TTC549 (cell line): ENCODE results near the gene C5AR1.
"Not testable (repeated sequence)": the region's sequence is repeated elsewhere in the genome, so short reads cannot be mapped to it uniquely, and the experiment has no call there.

Experiments
- FAIRE-seq: peaks from 2 replicates; lab custom pipeline; 2012; peaks lifted over from hg19 to GRCh38; lab: Jason Lieb, UNC

The C5AR1 gene

DNA sequence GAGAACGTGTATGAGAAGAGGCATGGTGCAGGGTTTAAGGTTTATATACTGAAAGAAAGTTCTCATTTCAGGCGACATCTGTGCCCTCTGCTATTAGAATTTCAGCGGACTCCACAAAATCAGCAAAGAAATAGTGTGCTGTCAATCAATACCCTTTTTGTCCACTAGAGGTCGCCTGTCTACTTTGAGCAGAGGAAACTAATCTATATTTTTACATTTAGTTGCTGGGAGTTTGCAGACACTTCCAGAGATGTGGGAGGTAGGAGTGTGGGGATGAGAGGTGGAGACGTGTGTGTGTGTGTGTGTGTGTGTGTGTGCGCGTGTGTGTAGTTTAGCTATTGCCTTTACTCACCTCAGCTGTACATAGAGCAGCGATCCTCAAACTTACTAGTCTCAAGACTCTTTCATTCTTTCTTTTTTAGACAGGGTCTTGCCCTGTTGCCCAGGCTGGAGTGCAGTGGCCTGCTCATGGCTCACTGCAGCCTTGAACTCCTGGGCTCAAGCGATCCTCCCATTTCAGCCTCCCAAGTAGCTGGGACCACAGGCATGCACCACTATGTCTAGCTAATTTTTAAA lies 25.2 kb upstream of the C5AR1 start:
- FAIRE-seq: peak; percentile 55

DNA sequence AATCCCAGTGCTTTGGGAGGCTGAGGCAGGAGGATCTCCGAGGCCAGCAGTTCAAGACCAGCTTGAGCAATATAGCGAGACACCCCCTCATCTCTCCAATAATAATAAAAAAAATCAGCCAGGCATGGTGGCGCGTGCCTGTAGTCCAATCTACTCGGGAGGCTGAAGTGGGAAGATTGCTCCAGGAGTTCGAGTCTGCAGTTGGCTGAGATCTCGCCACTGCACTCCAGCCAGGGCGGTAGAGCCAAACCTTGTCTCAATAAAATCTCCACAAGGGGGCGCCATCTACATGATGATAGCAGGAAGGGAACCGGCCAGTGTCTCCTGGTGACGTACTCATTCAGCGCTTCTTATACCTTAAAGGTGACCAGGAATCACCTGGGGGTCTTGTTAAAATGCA lies 13.6 kb upstream of the C5AR1 start:
- FAIRE-seq: no peak

DNA sequence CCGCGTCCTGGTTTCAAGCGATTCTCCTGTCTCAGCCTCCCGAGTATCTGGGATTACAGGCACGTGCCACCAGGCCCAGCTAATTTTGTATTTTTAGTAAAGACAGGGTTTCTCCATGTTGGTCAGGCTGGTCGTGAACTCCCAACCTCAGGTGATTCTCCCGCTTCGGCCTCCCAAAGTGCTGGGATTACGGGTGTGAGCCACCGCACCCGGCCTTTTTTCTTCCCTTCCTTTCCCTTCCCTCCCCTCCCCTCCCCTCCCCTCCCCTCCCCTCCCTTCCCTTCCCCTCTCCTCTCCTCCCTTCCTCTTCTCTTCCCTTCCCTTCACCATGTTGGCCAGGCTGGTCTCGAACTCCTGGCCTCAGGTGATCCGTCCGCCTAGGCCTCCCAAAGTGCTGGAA lies 8.8 kb upstream of the C5AR1 start:
- not testable (repeated sequence) for FAIRE-seq

DNA sequence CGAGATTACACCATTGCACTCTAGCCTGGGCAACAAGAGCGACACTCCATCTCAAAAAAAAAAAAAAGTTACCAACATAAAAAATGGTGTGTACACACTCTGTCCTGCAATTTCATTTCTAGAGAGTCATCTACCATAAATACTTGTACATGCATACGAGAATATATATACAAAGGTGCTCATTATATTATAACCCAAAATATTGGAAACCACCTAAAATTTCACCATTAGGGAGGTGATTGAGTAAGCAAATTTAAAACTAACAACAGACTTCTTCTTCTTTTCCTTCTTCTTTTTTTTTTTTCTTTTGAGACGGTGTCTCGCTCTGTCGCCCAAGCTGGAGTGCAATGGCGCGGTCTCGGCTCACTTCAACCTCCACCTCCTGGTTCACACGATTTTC lies 7.4 kb upstream of the C5AR1 start:
- no peak for FAIRE-seq

DNA sequence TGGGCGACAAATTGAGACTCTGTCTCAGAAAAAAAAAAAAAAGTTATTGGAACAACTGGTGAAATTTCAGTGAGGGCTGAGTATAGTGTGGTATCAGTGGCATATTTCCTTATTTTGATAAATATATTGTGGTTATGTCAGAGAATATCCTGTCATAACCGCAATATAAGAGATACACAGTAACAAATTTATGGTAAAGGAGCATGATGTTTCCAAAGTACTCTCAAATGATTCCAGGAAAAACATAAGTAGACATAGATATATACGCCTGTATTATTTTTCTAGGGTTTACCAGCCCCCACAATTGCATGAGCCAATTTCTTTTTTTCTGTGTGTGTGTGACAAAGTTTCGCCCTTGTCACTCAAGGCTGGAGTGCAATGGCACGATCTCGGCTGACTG lies 5.7 kb upstream of the C5AR1 start:
- no peak for FAIRE-seq

DNA sequence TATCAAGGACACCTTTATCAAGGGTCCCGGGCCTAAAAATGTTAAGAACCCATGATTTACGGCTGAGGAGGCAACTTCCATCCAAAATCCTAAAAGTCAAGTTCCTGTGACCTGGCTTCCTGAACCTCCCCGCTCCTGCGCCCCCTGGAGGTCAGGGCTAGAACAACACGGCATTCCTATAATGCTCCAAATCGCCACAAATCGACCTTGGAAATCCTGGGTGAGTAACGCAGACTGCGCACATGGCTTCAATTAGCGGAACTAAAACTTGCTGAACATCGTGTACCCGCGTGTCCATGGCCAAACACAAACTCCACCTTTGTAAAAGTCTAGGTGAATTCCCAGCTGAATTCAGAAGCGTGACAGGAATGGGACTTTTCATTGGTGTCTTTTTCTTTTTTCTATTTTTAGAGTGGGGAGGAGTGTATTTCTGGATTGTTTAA lies 4.3 kb upstream of the C5AR1 start:
- no peak for FAIRE-seq

DNA sequence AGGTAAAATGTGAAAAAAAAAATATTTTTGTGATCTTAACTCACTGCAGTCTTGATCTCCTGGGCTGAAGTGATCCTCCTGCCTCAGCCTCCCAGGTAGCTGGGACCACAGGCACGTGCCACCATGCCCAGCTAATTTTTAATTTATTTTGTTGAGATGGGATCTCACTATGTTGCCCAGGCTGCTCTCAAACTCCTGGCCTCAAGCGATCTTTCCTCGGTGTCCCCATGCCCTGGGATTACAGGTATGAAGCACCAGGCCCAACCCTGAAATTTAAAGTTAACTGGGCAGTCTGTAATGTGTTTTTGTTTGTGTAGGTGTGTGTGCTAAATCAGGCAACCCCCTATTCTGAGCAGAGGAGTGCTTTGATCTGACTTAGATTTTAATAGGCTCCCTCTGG lies 3.4 kb upstream of the C5AR1 start:
- FAIRE-seq: no peak

DNA sequence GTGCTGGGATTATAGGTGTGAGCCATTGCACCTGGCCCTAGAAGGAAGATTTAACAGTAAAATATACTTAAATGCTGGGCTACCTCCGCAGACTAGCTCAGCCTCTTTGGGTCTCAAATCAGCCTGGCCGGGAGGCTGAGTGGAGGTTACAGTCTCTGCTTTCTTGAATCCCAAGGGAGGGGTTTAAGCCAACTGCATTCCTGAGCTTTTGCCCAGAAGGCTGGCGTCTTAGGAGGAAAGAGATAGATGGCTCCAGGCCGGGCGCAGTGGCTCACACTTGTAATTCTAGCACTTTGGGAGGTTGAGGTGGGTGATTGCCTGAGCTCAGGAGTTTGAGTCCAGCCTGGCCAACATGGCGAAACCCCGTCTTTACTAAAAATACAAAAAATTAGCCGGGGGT lies 623 bp upstream of the C5AR1 start:
- FAIRE-seq: no peak

DNA sequence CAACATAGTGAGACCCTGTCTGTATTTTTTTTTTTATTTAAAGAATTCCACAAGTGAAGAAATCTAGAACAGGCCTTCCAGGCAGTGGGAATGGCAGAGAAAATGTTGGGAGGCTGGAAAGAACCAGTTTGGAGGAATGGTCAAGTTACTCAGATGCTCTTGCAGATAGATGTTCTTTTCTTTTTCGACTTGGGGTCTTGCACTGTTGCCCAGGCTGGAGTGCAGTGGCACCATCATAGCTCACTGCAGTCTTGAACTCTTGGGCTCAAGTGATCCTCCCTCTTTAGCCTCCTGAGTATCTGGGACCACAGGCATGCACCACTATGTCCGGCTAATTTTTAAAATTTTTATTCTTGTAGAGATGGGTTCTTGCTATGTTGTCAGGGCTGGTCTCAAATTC lies 662 bp downstream of the C5AR1 start:
- FAIRE-seq: no peak

DNA sequence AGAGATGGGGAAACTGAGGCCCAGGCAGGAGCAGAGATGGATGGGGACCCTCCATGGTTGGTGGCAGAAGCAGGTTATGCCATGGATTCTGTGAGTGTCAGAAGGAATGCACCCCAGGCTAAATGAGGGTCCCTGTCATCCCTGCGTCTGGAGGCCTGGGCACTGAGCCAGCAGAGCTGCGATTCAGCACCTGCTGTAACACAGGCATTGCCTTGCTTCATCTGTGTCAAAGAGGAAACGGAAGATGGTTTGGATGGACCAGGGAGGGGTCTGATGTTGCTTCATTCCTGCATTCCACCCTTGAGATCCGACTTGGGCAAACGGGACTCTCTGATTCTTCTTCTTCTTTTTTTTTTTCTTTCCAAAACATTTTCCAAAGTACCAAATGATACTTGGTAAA lies 1.2 kb downstream of the C5AR1 start:
- no peak for FAIRE-seq

DNA sequence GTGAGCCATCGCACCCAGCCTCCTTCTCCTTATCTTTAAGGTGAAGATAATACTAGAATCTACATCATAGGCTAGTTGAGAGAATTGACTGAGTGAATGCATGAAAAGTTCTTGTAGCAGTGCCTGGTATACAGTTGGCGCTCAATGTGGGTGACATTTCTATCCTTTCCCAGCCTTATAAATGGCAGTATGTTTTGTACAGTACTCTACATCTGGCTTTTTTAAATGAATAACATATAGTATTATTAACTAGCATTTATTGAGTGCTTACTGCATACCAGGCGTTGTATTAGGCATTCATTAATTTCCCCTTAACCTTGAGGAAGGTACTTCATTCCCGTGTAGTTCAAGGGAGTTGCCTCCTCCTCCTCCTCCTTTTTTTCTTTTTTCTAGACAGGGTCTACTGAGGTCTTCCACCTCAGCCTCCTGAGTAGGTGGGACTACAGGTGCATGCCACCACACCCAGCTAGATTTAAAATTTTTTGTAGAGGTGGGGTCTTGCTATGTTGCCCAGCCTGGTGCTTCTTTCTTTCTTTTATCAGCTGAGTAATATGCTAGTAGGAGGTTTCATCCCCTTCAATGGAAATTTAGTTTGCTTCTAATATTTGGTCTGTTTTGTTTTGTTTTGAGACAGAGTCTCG lies 2.8 kb downstream of the C5AR1 start:
- FAIRE-seq: no peak

DNA sequence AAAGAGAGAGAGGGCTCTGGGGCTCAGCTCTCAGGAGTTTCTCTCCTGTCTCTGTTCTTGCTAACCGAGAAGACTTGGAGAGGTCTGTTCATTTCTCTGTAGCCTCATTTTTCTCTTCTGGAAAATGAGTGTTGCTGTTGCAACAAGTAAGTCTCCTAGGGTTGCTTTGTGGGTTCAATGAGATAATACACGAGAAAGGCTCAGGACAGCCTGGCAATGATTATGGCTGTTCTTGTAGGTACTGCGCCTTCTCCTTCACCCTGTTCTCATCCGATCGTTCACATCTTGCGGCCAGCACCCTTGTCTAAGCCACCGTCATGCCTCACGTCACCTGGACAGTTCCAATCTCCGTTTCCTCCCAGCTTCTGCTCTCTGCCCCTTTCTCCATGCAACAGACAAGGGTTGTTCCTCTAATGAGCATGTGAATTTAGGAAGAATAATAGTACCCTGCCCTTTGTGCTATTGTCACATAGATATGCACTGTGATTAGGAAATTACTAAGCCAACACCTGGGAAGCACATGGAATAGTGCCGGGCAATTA lies 4.2 kb downstream of the C5AR1 start:
- no peak for FAIRE-seq

DNA sequence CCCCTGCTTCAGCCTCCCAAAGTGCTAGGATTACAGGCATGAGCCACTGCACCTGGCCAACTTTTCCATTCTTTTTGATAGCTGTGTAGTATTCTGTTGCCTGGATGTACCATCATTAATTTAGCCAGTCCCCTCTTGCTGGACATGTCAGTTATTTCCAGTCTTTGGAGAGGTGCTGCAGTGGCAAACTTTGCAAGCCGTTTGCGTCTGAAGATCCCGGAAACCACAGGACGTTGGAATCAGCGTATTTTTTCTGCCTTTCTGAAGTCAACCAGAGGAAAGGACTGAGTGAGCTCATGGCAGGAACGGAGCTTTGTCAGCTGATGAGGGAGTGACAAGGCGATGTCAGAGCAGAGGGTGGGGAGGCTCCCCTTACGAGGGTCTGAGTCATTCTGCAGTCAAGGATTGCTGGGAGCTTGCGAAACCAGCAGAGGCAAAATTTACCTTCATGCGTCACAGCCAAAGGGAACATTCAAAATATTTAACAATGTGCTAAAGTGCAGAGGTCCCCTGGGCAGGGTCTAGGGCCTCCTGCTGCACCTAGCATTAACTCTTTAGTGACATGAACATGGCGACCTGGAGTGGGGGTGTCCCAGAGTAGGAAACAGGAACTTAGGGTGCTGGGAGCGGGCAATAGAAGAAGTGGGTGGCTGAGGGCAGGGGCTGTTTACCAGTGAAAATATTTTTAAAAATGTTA lies 5.6 kb downstream of the C5AR1 start:
- FAIRE-seq: no peak

DNA sequence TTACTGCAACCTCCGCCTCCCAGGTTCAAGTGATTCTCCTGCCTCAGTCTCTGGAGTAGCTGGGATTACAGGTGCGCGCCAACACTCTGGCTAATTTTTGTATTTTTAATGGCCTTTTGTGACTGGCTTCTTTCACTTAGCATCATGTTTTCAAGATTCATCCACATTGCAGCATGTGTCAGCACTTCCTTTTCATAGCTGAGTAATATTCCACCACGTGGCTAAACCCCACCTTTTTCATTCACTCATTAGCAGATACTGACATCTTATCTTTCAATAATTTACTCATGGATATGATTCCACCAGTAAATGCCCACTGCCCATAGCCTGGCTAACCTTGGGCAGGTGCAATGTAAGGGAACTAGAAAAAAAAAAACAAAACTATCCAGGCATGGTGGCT lies 6.9 kb downstream of the C5AR1 start:
- no peak for FAIRE-seq

DNA sequence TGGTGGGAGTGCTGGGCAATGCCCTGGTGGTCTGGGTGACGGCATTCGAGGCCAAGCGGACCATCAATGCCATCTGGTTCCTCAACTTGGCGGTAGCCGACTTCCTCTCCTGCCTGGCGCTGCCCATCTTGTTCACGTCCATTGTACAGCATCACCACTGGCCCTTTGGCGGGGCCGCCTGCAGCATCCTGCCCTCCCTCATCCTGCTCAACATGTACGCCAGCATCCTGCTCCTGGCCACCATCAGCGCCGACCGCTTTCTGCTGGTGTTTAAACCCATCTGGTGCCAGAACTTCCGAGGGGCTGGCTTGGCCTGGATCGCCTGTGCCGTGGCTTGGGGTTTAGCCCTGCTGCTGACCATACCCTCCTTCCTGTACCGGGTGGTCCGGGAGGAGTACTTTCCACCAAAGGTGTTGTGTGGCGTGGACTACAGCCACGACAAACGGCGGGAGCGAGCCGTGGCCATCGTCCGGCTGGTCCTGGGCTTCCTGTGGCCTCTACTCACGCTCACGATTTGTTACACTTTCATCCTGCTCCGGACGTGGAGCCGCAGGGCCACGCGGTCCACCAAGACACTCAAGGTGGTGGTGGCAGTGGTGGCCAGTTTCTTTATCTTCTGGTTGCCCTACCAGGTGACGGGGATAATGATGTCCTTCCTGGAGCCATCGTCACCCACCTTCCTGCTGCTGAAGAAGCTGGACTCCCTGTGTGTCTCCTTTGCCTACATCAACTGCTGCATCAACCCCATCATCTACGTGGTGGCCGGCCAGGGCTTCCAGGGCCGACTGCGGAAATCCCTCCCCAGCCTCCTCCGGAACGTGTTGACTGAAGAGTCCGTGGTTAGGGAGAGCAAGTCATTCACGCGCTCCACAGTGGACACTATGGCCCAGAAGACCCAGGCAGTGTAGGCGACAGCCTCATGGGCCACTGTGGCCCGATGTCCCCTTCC lies 10.5 kb downstream of the C5AR1 start:
- FAIRE-seq: no peak

DNA sequence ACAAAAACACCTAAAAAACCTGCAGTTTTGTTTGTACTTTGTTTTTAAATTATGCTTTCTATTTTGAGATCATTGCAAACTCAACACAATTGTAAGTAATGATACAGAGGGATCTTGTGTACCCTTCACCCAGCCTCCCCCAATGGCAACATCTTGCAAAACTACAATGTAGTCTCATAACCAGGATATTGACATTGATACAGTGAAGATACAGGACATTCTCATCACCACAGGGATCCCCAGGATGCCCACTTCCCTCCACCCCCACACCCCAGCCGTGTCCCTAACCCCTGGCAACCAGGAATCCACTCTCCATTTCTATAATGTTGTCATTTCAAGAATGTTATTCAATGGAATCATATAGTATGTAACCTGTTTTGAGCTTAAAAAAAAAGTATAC lies 12.0 kb downstream of the C5AR1 start:
- FAIRE-seq: no peak

DNA sequence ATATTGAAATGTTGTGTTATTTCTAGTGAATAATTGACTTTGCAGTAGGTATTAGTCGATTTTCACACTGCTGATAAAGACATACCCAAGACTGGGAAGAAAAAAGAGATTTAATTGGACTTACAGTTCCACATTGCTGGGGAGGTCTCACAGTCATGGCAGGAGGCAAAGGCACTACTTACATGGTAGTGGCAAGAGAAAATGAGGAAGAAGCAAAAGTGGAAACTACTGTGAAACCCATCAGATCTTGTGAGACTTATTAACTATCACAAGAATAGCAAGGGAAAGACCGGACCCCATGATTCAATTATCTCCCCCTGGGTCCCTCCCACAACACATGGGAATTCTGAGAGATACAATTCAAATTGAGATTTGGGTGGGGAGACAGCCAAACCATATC lies 12.4 kb downstream of the C5AR1 start:
- no peak for FAIRE-seq

DNA sequence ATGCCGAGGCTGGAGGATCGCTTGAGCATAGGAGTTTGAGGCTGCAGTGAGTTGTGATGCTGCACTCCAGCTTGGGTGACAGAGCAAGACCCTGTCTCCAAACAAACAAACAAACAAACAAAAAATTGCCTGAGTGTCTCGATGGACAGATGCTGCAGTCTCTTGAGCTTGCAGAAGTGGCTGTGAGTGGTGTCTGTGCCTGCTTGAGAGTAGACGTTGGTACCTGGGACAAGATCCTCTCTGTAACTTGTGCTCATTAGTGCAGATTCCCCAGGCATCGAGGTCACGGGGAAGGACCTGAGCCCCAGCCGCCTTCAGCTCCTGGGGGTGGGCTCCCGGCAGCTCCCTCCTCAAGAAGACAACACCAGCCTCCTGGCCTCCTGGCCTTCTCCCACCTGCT lies 13.7 kb downstream of the C5AR1 start:
- no peak for FAIRE-seq

DNA sequence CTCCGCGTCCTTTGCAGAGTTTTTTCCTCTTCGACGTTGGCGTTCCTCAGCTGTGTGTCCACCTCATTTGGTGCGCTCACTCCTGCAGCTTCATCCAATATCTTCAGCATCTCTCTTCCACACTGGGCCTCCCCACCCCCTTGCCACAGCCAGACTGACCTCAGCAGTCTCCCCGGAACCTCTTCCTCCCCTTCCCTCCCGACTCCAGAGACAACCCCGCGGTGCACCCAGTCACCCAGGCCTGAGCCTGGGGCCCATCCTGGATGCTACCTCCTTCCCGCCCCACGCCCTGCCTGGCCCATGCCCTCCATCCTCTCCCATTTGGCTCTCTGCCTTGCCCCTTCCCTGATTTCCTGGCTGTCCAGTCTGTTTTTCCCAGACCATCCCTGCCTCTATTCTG lies 14.2 kb downstream of the C5AR1 start:
- no peak for FAIRE-seq

DNA sequence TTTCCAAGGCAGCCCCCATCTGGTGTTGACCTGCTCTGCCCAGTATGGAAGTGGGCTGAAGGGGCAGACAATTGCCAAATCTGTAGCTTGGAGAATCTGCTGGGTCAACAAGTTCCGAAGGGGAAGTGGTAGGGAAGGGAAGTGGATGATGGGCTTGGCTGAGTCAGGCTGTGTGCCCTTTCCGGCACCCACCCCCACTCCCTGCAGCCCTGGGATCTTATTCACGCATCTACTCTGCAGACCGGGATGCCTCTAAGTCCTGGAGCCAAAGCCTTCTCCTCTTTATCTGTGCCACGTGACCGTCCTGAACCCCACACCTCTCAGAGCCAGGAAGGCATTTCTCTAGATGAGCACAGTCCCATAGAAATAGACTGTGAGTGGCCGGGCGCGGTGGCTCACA lies 14.8 kb downstream of the C5AR1 start:
- FAIRE-seq: no peak

DNA sequence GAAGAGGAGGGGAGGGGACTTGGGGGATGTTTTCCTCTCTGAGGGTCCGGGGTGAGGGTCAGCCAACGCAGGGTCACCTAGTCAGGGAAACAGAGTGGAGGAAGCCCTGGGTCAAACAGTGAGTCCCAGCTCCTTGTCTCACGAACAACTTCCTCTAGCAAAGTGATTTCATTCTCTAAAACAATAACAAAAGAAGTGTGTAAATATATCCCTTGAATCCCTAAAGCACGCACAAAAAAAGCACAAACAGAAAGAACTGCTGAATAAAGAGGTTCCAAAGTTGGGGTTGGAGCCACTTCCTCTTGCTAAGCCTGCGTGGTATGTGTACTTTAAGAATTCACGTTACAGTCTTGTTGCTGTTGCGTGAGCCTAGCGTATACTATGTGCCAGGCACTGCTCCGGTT lies 20.8 kb downstream of the C5AR1 start:
- FAIRE-seq: no peak

DNA sequence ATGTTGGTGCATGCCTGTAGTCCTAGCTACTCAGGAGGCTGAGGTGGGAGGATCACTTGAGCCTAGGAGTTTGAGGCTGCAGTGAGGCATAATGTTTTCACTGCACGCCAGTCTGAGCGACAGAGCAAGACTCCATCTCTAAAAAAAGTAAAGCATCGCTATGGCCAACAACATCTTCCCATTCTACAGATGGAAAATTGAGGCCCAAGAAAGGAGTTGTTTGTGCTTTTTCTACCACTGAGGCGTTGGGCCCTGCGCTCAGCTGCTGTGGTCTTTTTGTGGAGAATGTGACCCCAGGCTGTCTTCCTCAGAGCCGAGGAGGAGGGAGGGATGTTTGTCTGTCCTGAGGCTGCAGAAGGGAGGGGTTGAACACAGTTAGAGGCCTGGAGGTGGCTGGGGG lies 21.8 kb downstream of the C5AR1 start:
- no peak for FAIRE-seq
